Kidney glomerular epithelial cell (primary cell): ENCODE results near the gene CACNB4.

Source experiments
- DNase-seq: peaks from one replicate; lab custom pipeline; 2025; lab: John Stamatoyannopoulos, UW

Gene CACNB4

GRCh38 chr2:151786077-151786476 is 312.8 kb downstream of the CACNB4 start:
- DNase-seq = no peak

DNA sequence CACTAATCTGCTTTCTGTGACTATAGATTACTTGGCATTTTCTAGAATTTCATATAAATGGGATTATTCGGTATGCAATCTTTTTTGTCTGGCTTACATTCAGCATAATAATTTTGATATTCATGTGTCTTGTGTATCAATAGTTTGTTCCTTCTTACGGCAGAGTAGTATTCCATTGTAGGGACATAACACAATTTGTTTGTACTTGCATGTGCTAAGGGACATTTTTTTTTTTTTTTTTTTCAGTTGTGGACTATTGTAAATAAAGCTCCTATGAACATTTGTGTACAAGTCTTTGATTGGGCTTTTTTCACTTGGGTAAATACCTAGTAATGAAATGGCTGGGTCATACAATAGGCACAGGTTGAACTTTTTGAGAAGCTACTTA is 315.7 kb downstream of the CACNB4 start:
- no peak for DNase-seq
